CD4-positive, alpha-beta T cell treated with Interleukin-21 for 1 hour (primary cell): Measurements from ENCODE around the gene CD320.
"Not testable (repeated sequence)": the region's sequence is repeated elsewhere in the genome, so short reads cannot be mapped to it uniquely, and the experiment has no call there.

ENCODE experiments used
- DNase-seq: peaks from one replicate; pipeline ENCODE4 v3.0.0-alpha.2; 2020

CD320 gene

GRCh38 chr19:8332976-8333766, 25.0 kb upstream of the CD320 start:
- no peak for DNase-seq

- no peak for DNase-seq
Measured at GRCh38 chr19:8331263-8331845, 23.2 kb upstream of the CD320 start.

GRCh38 chr19:8329996-8330395, 21.8 kb upstream of the CD320 start:
- no peak for DNase-seq

GRCh38 chr19:8325454-8325853, 17.3 kb upstream of the CD320 start:
- DNase-seq, result no peak

GRCh38 chr19:8324186-8325050, 16.3 kb upstream of the CD320 start:
- DNase-seq, result no peak

GRCh38 chr19:8323781-8324185, 15.6 kb upstream of the CD320 start:
- DNase-seq, result no peak

GRCh38 chr19:8322638-8322997, 14.5 kb upstream of the CD320 start:
- no peak for DNase-seq

- no peak for DNase-seq
Measured at GRCh38 chr19:8321986-8322637, 14.0 kb upstream of the CD320 start.

- peak; percentile 97 for DNase-seq
Measured at GRCh38 chr19:8321067-8321985, 13.2 kb upstream of the CD320 start, which contains the start of the genes NDUFA7 and RPS28. NDUFA7 (minus strand) TSS chr19:8321375; CDS start chr19:8321358, 17 bp downstream. RPS28 (plus strand) TSS chr19:8321496; CDS start chr19:8321531, 35 bp downstream.

- peak; percentile 21 for DNase-seq
Measured at GRCh38 chr19:8320564-8321066, 12.5 kb upstream of the CD320 start.

GRCh38 chr19:8319807-8320520, 11.8 kb upstream of the CD320 start:
- DNase-seq, result no peak

- DNase-seq, result not testable (repeated sequence)
Measured at GRCh38 chr19:8318835-8319234, 10.7 kb upstream of the CD320 start.

GRCh38 chr19:8316351-8317125, 8.4 kb upstream of the CD320 start:
- DNase-seq, result no peak

GRCh38 chr19:8314981-8315640, 7.0 kb upstream of the CD320 start:
- DNase-seq, result not testable (repeated sequence)

GRCh38 chr19:8311461-8312260, 3.5 kb upstream of the CD320 start:
- no peak for DNase-seq

GRCh38 chr19:8310342-8311055, 2.3 kb upstream of the CD320 start:
- DNase-seq, result no peak

- no peak for DNase-seq
Measured at GRCh38 chr19:8308891-8309291, 733 bp upstream of the CD320 start.

GRCh38 chr19:8307400-8307964, 676 bp downstream of the CD320 start:
- DNase-seq, result no peak
